Measurements from ENCODE around the gene HMCES.

HMCES gene

DNA sequence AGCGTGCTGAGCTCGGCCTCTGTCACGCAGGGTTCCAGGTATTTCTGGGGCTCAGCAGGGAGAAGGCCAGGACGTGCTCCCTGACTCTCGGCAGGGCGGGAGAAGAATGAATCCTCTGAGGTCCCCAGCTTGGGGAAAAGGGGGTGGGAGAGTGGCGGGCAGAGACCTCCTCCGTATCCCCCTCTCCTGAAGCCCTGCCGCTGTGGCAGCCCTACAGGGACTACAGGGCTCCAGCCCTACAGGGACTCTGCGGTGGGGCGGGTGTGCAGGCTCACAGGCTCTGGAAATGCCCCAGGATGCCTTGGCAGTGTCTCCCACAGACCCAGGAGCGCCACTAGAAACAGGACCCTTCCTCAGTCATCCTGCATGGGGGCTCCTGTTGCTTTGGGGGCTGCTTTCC is 46.2 kb downstream of the HMCES start:
- ChIA-PET POLR2A (interaction anchor here (1.6 kb wide), 1 partner anchor 9 kb away, joined by 4 read pairs; a partner anchor contains a TSS), CTCF (interaction anchor here (0.5 to 0.6 kb wide), 2 partner anchors 28 to 52 kb away, joined by 3 to 4 read pairs; no protein-coding TSS in a partner anchor)
- H3K27ac ChIP-seq (ENCODE audit: extremely low read depth, low read depth, low read length) = no peak overlapping the region
- H3K9me3 ChIP-seq (ENCODE audit: control insufficient read depth, insufficient read depth, low read depth, low read length) = no peaks in the 10 kb centered on the region
- H3K4me3 ChIP-seq (ENCODE audit: low read depth, low read length) = no peak overlapping the region
- no peaks in the 10 kb centered on the region for H3K4me1 ChIP-seq (ENCODE audit: control insufficient read depth, insufficient read depth, low read length)
- H3K36me3 ChIP-seq (ENCODE audit: control insufficient read depth in 2 of 2, insufficient read depth in 1 of 2, low read length in 2 of 2) = peaks cover 0 to 28% of the 10 kb centered on the region in 2 experiments; a peak in 1 of 3 replicates
- TF ChIP-seq ZNF654 (tag by site-specific recombination; IDR thresholded peaks at IDR 0.05; ENCODE audit: low read depth) = no peak

DNA sequence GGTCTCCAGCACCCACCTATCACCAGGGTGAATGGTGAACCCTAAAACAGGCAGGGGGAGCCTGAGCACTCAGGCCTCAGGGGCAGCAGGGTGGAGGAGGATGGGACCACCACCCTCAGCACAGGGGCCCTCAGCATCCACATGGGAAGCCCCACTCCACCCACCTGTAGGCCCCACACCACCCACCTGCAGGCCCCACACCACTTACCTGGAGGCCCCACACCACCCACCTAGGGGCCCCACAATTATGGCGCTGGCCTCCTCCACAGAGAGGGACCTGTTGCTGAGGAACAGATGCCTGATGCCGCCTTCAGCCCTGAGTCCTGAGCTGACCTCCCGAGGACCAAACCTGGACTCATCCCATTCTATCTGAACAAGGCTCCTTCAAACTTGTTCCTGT is 46.7 kb downstream of the HMCES start:
- Histone ChIP-seq H3K27ac (ENCODE audit: extremely low read depth, low read depth, low read length) (no peak overlapping the region), H3K9me3 (ENCODE audit: control insufficient read depth, insufficient read depth, low read depth, low read length) (no peaks in the 10 kb centered on the region), H3K4me3 (ENCODE audit: low read depth, low read length) (no peak overlapping the region), H3K36me3 (ENCODE audit: control insufficient read depth in 2 of 2, insufficient read depth in 1 of 2, low read length in 2 of 2) (peaks cover 0 to 23% of the 10 kb centered on the region in 2 experiments; a peak in 1 of 3 replicates), H3K4me1 (ENCODE audit: control insufficient read depth, insufficient read depth, low read length) (no peaks in the 10 kb centered on the region)
- POLR2A ChIA-PET = interaction anchor here (1.6 kb wide), 1 partner anchor 10 kb away, joined by 4 read pairs; a partner anchor contains a TSS
- CTCF ChIA-PET = interaction anchor here (0.6 kb wide), 1 partner anchor 28 kb away, joined by 3 read pairs; no protein-coding TSS in a partner anchor
- TF ChIP-seq, protein P1, sequence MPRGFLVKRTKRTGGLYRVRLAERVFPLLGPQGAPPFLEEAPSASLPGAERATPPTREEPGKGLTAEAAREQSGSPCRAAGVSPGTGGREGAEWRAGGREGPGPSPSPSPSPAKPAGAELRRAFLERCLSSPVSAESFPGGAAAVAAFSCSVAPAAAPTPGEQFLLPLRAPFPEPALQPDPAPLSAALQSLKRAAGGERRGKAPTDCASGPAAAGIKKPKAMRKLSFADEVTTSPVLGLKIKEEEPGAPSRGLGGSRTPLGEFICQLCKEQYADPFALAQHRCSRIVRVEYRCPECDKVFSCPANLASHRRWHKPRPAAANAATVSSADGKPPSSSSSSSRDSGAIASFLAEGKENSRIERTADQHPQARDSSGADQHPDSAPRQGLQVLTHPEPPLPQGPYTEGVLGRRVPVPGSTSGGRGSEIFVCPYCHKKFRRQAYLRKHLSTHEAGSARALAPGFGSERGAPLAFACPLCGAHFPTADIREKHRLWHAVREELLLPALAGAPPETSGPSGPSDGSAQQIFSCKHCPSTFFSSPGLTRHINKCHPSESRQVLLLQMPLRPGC (tag by site-specific recombination; IDR thresholded peaks at IDR 0.05) = no peak
- TF ChIP-seq ZNF354C (tag by site-specific recombination; IDR thresholded peaks at IDR 0.05; ENCODE audit: borderline replicate concordance, low read depth) (no peak), ZNF239 (tag by site-specific recombination; IDR thresholded peaks at IDR 0.05) (no peak), ZNF19 (tag by site-specific recombination; IDR thresholded peaks at IDR 0.05; ENCODE audit: low read depth) (no peak), ZNF2 (tag by site-specific recombination; IDR thresholded peaks at IDR 0.05) (no peak), ZNF341 (tag by site-specific recombination; IDR thresholded peaks at IDR 0.05; ENCODE audit: low read depth) (no peak), ZFHX2 (tag by site-specific recombination; conservative IDR thresholded peaks at IDR 0.05) (peak; percentile 64), SCRT2 (tag by site-specific recombination; IDR thresholded peaks at IDR 0.05) (peak; percentile 70), ZFP41 (tag by site-specific recombination; IDR thresholded peaks at IDR 0.05; ENCODE audit: borderline replicate concordance) (no peak), EGR2 (tag by site-specific recombination; IDR thresholded peaks at IDR 0.05; ENCODE audit: low read depth) (0 out of 2 replicates have a peak, but pooled peaks have one; percentile 48), SP3 (tag by site-specific recombination; IDR thresholded peaks at IDR 0.05) (no peak), ZNF155 (tag by site-specific recombination; IDR thresholded peaks at IDR 0.05) (no peak), ZBTB48 (tag by site-specific recombination; IDR thresholded peaks at IDR 0.05) (no peak), KLF7 (tag by site-specific recombination; IDR thresholded peaks at IDR 0.05; ENCODE audit: borderline replicate concordance) (no peak), ZNF416 (tag by site-specific recombination; IDR thresholded peaks at IDR 0.05) (no peak), ZNF521 (tag by site-specific recombination; IDR thresholded peaks at IDR 0.05) (no peak)
- TF ChIP-seq, protein P2, sequence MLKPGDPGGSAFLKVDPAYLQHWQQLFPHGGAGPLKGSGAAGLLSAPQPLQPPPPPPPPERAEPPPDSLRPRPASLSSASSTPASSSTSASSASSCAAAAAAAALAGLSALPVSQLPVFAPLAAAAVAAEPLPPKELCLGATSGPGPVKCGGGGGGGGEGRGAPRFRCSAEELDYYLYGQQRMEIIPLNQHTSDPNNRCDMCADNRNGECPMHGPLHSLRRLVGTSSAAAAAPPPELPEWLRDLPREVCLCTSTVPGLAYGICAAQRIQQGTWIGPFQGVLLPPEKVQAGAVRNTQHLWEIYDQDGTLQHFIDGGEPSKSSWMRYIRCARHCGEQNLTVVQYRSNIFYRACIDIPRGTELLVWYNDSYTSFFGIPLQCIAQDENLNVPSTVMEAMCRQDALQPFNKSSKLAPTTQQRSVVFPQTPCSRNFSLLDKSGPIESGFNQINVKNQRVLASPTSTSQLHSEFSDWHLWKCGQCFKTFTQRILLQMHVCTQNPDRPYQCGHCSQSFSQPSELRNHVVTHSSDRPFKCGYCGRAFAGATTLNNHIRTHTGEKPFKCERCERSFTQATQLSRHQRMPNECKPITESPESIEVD (tag by site-specific recombination; IDR thresholded peaks at IDR 0.05) = no peak
- TF ChIP-seq, protein P3, sequence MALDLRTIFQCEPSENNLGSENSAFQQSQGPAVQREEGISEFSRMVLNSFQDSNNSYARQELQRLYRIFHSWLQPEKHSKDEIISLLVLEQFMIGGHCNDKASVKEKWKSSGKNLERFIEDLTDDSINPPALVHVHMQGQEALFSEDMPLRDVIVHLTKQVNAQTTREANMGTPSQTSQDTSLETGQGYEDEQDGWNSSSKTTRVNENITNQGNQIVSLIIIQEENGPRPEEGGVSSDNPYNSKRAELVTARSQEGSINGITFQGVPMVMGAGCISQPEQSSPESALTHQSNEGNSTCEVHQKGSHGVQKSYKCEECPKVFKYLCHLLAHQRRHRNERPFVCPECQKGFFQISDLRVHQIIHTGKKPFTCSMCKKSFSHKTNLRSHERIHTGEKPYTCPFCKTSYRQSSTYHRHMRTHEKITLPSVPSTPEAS (tag by site-specific recombination; IDR thresholded peaks at IDR 0.05) = no peak
- TF ChIP-seq, protein P4, sequence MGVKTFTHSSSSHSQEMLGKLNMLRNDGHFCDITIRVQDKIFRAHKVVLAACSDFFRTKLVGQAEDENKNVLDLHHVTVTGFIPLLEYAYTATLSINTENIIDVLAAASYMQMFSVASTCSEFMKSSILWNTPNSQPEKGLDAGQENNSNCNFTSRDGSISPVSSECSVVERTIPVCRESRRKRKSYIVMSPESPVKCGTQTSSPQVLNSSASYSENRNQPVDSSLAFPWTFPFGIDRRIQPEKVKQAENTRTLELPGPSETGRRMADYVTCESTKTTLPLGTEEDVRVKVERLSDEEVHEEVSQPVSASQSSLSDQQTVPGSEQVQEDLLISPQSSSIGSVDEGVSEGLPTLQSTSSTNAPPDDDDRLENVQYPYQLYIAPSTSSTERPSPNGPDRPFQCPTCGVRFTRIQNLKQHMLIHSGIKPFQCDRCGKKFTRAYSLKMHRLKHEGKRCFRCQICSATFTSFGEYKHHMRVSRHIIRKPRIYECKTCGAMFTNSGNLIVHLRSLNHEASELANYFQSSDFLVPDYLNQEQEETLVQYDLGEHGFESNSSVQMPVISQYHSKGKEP (tag by site-specific recombination; IDR thresholded peaks at IDR 0.05) = no peak
- TF ChIP-seq, protein P5, sequence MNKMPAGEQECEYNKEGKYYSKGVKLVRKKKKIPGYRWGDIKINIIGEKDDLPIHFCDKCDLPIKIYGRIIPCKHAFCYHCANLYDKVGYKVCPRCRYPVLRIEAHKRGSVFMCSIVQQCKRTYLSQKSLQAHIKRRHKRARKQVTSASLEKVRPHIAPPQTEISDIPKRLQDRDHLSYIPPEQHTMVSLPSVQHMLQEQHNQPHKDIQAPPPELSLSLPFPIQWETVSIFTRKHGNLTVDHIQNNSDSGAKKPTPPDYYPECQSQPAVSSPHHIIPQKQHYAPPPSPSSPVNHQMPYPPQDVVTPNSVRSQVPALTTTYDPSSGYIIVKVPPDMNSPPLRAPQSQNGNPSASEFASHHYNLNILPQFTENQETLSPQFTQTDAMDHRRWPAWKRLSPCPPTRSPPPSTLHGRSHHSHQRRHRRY (tag by site-specific recombination; IDR thresholded peaks at IDR 0.05) = no peak
- TF ChIP-seq, protein P6, sequence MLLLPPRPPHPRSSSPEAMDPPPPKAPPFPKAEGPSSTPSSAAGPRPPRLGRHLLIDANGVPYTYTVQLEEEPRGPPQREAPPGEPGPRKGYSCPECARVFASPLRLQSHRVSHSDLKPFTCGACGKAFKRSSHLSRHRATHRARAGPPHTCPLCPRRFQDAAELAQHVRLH (tag by site-specific recombination; IDR thresholded peaks at IDR 0.05) = no peak
